ENCODE results near the gene GRM3. TPM values are rescaled to one million over a fixed set of nuclear protein-coding genes. Genes with fewer than 3 reads are reported as not detected.

GRM3 gene
- total RNA-seq (2022; extraction: Qiagen RNA extraction; ENCODE audit: low read depth): not detected in 5 replicates

DNA sequence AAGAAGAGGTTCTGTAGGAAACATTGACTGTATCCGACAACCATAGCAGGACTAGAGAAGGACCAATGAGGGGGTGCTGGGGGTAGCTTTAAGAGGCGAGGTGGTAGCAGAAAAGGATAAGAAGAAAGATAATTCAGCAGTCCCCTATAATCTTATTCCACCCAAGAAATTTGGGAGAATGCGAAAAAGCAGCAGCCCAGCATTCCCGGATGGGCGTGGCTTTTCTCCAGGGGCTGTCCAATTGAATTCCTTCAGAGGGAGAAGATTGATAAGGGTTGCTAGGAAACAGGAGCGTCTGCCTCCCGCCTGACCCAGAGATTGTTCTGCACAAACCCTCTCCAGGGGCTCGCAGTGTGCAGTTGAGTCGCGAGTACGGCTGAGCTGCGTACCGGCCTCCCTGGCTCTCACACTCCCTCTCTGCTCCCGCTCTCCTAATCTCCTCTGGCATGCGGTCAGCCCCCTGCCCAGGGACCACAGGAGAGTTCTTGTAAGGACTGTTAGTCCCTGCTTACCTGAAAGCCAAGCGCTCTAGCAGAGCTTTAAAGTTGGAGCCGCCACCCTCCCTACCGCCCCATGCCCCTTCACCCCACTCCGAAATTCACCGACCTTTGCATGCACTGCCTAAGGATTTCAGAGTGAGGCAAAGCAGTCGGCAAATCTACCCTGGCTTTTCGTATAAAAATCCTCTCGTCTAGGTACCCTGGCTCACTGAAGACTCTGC, at the start of gene GRM3:
TSS of gene GRM3 (plus strand) at position 349 of the 721 bp plus-strand sequence. CDS start 121,237 bp downstream, outside the sequence.

All from A549 treated with ZK216348 at 1 μM for 4 hours (cell line).